Fibroblast of villous mesenchyme (primary cell): ENCODE results near the gene SLAMF7. TPM values are rescaled to one million over a fixed set of nuclear protein-coding genes. Genes with fewer than 3 reads are reported as not detected.

ENCODE experiments used
- DNase-seq: peaks from one replicate; pipeline ENCODE4 v3.0.0-alpha.2; 2010; ENCODE audit warnings: low read depth
- H3K4me3 ChIP-seq: 2 replicates; pipeline ENCODE4 v1.5.1; 2011; ENCODE audit warnings: low read depth, mild to moderate bottlenecking, low read length
- CTCF ChIP-seq: IDR thresholded peaks from 2 replicates; pipeline ENCODE4 v1.5.1; 2012; ENCODE audit warnings: low read depth, mild to moderate bottlenecking, low read length; ENCODE audit not compliant: insufficient read depth
- total RNA-seq: library from RNA; depleted of rRNA; stranded (reverse); fragments of >200 nt; gene quantifications from 2 replicates; pipeline ENCODE4 v1.2.3, GENCODE V29; 2012

The SLAMF7 gene
- total RNA-seq, 1 donor: not detected

GRCh38 chr1:160789051-160789701 is 50.1 kb downstream of the SLAMF7 start:
- no peak overlapping the region for H3K4me3 ChIP-seq
- no peak for DNase-seq
- no peak for TF ChIP-seq CTCF

- no peak overlapping the region for H3K4me3 ChIP-seq
- no peak for DNase-seq
- no peak for TF ChIP-seq CTCF
Measured at GRCh38 chr1:160789702-160790611, 50.9 kb downstream of the SLAMF7 start.

GRCh38 chr1:160794376-160794775 is 55.3 kb downstream of the SLAMF7 start:
- no peak for TF ChIP-seq CTCF
- H3K4me3 ChIP-seq: no peak overlapping the region
- DNase-seq: no peak

GRCh38 chr1:160795951-160796383 is 56.9 kb downstream of the SLAMF7 start, which contains the start of gene LY9:
LY9 (plus strand) TSS chr1:160796174; CDS start chr1:160796188, 14 bp downstream.
- no peak for TF ChIP-seq CTCF
- DNase-seq: no peak
- H3K4me3 ChIP-seq: no peak within 1 kb of the TSS

- DNase-seq: no peak
- TF ChIP-seq CTCF: no peak
- no peak overlapping the region for H3K4me3 ChIP-seq
Measured at GRCh38 chr1:160797271-160797709, 58.2 kb downstream of the SLAMF7 start.

GRCh38 chr1:160797861-160798273 is 58.8 kb downstream of the SLAMF7 start:
- H3K4me3 ChIP-seq: no peak overlapping the region
- TF ChIP-seq CTCF: no peak

More at GRCh38 chr1:160797861-160798273, 58.8 kb downstream of the SLAMF7 start:
- DNase-seq: no peak
